Measurements from ENCODE around the gene UBE2H. TPM values are rescaled to one million over a fixed set of nuclear protein-coding genes. Genes with fewer than 3 reads are reported as not detected.

The UBE2H gene
- total RNA-seq, 4 donors from 2014 or later: 82.7 to 162 (median 103) TPM

DNA sequence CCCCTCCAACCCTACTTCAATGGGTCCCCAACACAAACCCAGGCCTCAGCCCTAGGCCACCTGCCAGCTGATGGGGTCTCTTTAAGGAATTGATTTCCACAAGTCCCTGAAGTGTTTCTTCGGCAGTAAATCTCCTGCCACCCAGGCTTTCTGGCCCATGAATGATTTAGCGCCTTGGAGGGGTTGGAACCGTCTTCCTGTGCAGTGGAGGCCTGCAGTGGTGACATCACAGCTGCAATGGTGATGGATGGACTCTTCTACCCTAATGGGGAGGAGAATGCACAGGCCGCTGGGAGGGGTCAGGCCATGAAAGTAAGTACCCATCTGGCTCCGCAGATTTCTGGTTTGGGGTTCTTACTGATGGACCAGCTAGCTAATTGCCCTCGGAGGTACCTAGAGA is 163.8 kb downstream of the UBE2H start:
- no peak overlapping the region for H3K27ac ChIP-seq
- H3K4me3 ChIP-seq: no peak overlapping the region
- DNase-seq (no peak), ATAC-seq (no peak)
- in situ Hi-C loops (cut with MboI; ENCODE audit: low sequenced_read_pairs in 4 of 4): no loop called here
- H3K27me3 ChIP-seq: peaks cover 25 to 32% (median 31%) of the 10 kb centered on the region in 3 donors
- no peaks in the 10 kb centered on the region for H3K36me3 ChIP-seq
- peaks cover 9 to 12% of the 10 kb centered on the region in 2 donors for H3K4me1 ChIP-seq
- intact Hi-C loops (cut with DNase I; ENCODE audit: low total_unique reads): no loop called here
- H3K9me3 ChIP-seq: no peaks in the 10 kb centered on the region
- no peak for TF ChIP-seq POLR2A (IDR thresholded peaks at IDR 0.05)
- TF ChIP-seq, protein P1, sequence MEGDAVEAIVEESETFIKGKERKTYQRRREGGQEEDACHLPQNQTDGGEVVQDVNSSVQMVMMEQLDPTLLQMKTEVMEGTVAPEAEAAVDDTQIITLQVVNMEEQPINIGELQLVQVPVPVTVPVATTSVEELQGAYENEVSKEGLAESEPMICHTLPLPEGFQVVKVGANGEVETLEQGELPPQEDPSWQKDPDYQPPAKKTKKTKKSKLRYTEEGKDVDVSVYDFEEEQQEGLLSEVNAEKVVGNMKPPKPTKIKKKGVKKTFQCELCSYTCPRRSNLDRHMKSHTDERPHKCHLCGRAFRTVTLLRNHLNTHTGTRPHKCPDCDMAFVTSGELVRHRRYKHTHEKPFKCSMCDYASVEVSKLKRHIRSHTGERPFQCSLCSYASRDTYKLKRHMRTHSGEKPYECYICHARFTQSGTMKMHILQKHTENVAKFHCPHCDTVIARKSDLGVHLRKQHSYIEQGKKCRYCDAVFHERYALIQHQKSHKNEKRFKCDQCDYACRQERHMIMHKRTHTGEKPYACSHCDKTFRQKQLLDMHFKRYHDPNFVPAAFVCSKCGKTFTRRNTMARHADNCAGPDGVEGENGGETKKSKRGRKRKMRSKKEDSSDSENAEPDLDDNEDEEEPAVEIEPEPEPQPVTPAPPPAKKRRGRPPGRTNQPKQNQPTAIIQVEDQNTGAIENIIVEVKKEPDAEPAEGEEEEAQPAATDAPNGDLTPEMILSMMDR (IDR thresholded peaks at IDR 0.05 in 4 of 5, conservative IDR thresholded peaks at IDR 0.05 in 1 of 5): no peak

DNA sequence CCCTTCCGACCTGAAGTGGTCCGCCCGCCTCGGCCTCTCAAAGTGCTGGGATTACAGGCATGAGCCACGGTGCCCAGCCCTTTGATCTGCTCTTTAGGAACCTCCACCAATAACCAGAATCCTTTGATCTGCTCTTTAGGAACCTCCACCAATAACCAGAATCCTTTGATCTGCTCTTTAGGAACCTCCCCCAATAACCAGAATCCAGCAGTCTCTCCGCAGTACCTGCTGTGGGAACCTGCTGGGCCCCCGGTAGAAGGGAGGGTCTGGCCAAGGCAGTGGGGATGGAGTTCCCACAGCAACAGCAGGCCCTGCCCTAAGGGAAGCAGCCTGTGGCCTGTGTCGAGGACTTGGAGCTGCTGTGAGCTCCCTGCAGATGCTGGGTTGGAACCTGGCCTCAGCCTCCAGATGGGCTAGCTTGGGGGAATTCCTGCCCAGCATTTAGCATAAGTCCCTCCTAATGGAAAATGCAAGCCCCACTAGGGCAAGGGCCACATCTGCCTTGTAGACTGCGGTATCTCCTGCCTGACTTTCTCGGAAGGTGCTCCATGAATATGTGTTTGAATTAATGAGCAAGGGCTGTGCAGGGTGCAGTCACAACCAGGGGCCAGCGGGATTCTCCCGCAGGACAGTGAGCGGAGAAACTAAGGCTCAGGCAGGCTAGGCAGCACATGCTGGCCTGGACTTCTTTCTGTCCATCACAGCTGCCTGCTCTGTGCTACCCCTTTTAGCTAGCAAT is 165.8 kb downstream of the UBE2H start:
- intact Hi-C loops (cut with DNase I; ENCODE audit: low total_unique reads) (no loop called here), in situ Hi-C loops (cut with MboI; ENCODE audit: low sequenced_read_pairs in 4 of 4) (no loop called here)
- ATAC-seq (no peak), DNase-seq (no peak)
- Histone ChIP-seq H3K27me3 (peaks cover 45 to 52% (median 51%) of the 10 kb centered on the region in 3 donors), H3K9me3 (no peaks in the 10 kb centered on the region), H3K27ac (no peak overlapping the region), H3K4me3 (no peak overlapping the region), H3K4me1 (peaks cover 12 to 16% of the 10 kb centered on the region in 2 donors), H3K36me3 (no peaks in the 10 kb centered on the region)
- TF ChIP-seq POLR2A (IDR thresholded peaks at IDR 0.05): no peak
- TF ChIP-seq, protein P1 (IDR thresholded peaks at IDR 0.05 in 4 of 5, conservative IDR thresholded peaks at IDR 0.05 in 1 of 5): no peak

DNA sequence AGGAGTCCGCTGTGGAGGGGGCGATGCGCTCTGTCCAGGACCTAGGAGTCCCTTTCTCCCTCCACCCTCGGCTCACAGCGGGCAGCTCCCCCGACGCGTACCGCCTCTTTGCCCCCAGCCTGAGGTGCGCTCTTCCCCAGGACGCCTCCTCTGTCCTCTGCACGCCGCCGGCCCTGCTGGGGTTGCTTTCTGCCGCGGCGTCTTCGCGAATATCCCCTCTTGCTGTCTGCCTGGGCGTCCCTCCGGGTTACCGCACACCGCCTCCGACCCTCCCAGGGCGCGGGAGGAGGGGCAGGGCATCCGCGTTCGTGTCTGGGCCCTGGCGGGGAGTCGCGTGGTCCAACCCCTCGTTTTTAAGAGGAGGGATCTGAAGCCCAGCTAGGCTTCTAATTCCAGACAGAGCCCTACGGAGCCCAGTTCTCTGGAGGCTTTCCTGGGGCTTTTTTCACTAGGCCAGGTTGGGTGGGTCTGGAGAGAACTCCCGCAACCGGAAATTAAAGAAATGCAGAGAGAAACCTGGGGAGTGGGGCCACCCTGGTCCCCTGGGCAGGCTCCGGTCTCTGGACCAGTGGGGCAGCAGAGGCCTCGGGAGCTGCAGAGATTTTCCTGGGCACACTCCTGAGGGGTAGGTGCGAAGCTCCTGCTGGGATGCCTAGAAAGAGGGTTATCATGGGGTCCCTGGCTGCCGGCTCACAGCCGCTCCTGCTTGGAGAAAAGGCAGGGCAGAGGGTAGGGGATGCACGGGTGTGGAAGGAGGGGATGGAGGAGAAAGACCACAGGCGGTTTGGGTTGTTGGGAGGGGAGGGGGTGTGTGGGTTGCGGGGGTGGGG is 166.9 kb downstream of the UBE2H start:
- Histone ChIP-seq H3K27ac (no peak overlapping the region), H3K36me3 (no peaks in the 10 kb centered on the region), H3K9me3 (no peaks in the 10 kb centered on the region), H3K4me1 (peaks cover 22% of the 10 kb centered on the region in 2 donors), H3K27me3 (peaks cover 56 to 63% (median 62%) of the 10 kb centered on the region in 3 donors), H3K4me3 (peak overlapping the region in 1 of 4 donors; percentile 35)
- ATAC-seq (no peak), DNase-seq (no peak)
- intact Hi-C loops (cut with DNase I; ENCODE audit: low total_unique reads) (no loop called here), in situ Hi-C loops (cut with MboI; ENCODE audit: low sequenced_read_pairs in 4 of 4) (no loop called here)
- TF ChIP-seq, protein P1 (IDR thresholded peaks at IDR 0.05 in 4 of 5, conservative IDR thresholded peaks at IDR 0.05 in 1 of 5): no peak
- TF ChIP-seq POLR2A (IDR thresholded peaks at IDR 0.05): no peak

DNA sequence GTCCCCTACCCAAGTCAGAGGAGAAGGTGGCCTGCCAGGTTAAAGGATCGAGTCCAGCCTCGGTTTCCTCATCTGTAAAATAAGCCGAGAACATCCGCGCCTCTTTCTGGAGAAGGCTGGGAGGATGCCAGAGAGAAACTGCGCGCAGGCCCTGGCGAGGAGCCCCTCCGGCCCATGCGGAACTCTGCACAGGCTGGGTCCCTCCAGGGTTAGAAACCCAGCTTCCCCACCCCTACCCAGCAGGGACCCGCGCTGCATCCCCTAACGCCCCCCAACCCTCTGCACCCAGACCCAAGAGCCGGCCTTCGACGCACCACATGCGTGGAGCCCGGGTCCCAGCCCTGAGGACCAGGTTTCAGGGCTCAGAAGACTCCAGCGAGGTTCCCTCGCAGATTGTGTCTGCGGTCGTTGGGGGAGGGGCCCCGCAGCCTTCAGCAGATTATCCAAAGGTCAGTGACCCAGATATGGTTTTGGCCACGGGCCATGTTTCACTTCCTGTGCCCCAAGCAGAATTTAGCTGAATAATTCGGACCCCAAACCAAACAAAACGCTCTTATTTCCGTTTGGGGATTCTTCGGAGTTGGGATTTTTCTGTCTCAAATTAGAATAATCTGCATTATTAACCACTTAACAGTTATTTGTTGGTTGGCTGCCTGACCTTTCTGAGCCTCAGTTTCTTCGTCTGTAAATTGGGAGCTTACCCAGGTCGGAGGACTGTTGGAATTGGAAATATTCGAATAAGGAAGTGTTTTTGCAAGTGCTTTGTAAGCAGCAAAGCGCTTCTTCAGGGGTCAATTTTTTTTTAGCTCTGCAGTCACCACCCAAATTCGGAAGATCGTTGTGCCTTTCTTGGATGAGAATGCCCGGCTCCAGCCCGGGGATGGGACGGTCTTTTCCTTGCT is 167.7 kb downstream of the UBE2H start:
- no peak overlapping the region for H3K27ac ChIP-seq
- H3K27me3 ChIP-seq: peaks cover 63 to 71% (median 69%) of the 10 kb centered on the region in 3 donors
- peaks cover 28 to 29% of the 10 kb centered on the region in 2 donors for H3K4me1 ChIP-seq
- in situ Hi-C loops (cut with MboI; ENCODE audit: low sequenced_read_pairs in 4 of 4) (no loop called here), intact Hi-C loops (cut with DNase I; ENCODE audit: low total_unique reads) (no loop called here)
- no peak for TF ChIP-seq POLR2A (IDR thresholded peaks at IDR 0.05)
- TF ChIP-seq, protein P1 (IDR thresholded peaks at IDR 0.05 in 4 of 5, conservative IDR thresholded peaks at IDR 0.05 in 1 of 5): no peak
- DNase-seq (no peak), ATAC-seq (no peak)
- peak overlapping the region in 3 of 4 donors; percentile 1 to 35 (median 21) for H3K4me3 ChIP-seq
- no peaks in the 10 kb centered on the region for H3K36me3 ChIP-seq
- H3K9me3 ChIP-seq: no peaks in the 10 kb centered on the region
